Tibial artery (tissue), 4 donors: Measurements from ENCODE around the gene ARAP1.

Experiments used
- DNase-seq, 2 donors: peaks; one replicate each; pipeline ENCODE4 v3.0.0-alpha.2; 2019
- H3K27ac ChIP-seq, 2 donors: fragments of 200-600 bp; sonication (generic) in 1 of 2; 1 replicate in 1 of 2; 2 replicates in 1 of 2; pipeline ENCODE4 v1.5.1; 2018 to 2019; ENCODE audit warnings: mild to moderate bottlenecking in 1 of 2
- H3K27me3 ChIP-seq, 2 donors: fragments of 200-600 bp; sonication (generic) in 1 of 2; one replicate each; pipeline versions ENCODE4 v1.5.1 to v1.6.0; 2016 to 2019
- H3K36me3 ChIP-seq, 3 donors: fragments of 200-600 bp; sonication (generic) in 2 of 3; one replicate each; pipeline ENCODE4 v1.5.1; 2016 to 2019; ENCODE audit warnings: mild to moderate bottlenecking in 2 of 3
- H3K4me1 ChIP-seq, 4 donors: fragments of 200-600 bp; sonication (generic) in 2 of 4; 1 replicate in 3 of 4; 2 replicates in 1 of 4; pipeline ENCODE4 v1.5.1; 2016 to 2019
- H3K4me3 ChIP-seq, 2 donors: fragments of 200-600 bp; sonication (generic) in 1 of 2; 1 replicate in 1 of 2; 2 replicates in 1 of 2; pipeline ENCODE4 v1.5.1; 2018 to 2019; ENCODE audit warnings: mild to moderate bottlenecking in 2 of 2
- H3K9me3 ChIP-seq, 3 donors: fragments of 200-600 bp; sonication (generic) in 1 of 3; one replicate each; pipeline ENCODE4 v1.5.1; 2016 to 2019
- CTCF ChIP-seq, 2 experiments: fragments of 200-600 bp in 1 of 2; fragments of 450-650 bp in 1 of 2; IDR thresholded peaks; one replicate each; pipeline ENCODE4 v1.5.1; 2017 to 2019; ENCODE audit warnings: antibody characterized with exemption in 2 of 2, mild to moderate bottlenecking in 1 of 2, moderate library complexity in 1 of 2
- intact Hi-C: fragments of 100-400 bp; cut with DNase I; formaldehyde crosslinking; loops from one replicate; pipeline ENCODE4 v1.15.0; 2023; ENCODE audit warnings: low total_unique reads

Gene ARAP1

GRCh38 chr11:72718101-72718501 lies 34.1 kb downstream of the ARAP1 start:
- Histone ChIP-seq H3K27me3 (no peaks in the 10 kb centered on the region), H3K4me3 (no peak overlapping the region), H3K36me3 (peaks cover 0 to 26% (median 0%) of the 10 kb centered on the region in 3 donors), H3K9me3 (no peaks in the 10 kb centered on the region), H3K4me1 (peaks cover 0 to 46% (median 36%) of the 10 kb centered on the region in 4 donors), H3K27ac (no peak overlapping the region)
- intact Hi-C loops, result no loop called here
- DNase-seq, result no peak
- TF ChIP-seq CTCF (IDR thresholded peaks at IDR 0.05), result no peak

- peaks cover 0 to 36% (median 31%) of the 10 kb centered on the region in 4 donors for H3K4me1 ChIP-seq
- intact Hi-C loops, result no loop called here
- TF ChIP-seq CTCF (IDR thresholded peaks at IDR 0.05), result no peak
- no peaks in the 10 kb centered on the region for H3K9me3 ChIP-seq
- no peak overlapping the region for H3K27ac ChIP-seq
- H3K36me3 ChIP-seq, result peaks cover 0 to 38% (median 10%) of the 10 kb centered on the region in 3 donors
- no peaks in the 10 kb centered on the region for H3K27me3 ChIP-seq
- no peak for DNase-seq
- no peak overlapping the region for H3K4me3 ChIP-seq
These were observed 35.3 kb downstream of the ARAP1 start for GRCh38 chr11:72716788-72717435.

GRCh38 chr11:72716290-72716689 lies 35.9 kb downstream of the ARAP1 start:
- DNase-seq, result no peak
- Histone ChIP-seq H3K27me3 (no peaks in the 10 kb centered on the region), H3K4me3 (no peak overlapping the region), H3K4me1 (peaks cover 0 to 34% (median 28%) of the 10 kb centered on the region in 4 donors), H3K36me3 (peaks cover 0 to 44% (median 12%) of the 10 kb centered on the region in 3 donors), H3K9me3 (no peaks in the 10 kb centered on the region), H3K27ac (no peak overlapping the region)
- intact Hi-C loops, result no loop called here
- no peak for TF ChIP-seq CTCF (IDR thresholded peaks at IDR 0.05)

- Histone ChIP-seq H3K4me1 (peaks cover 0 to 4% (median 0%) of the 10 kb centered on the region in 4 donors), H3K27me3 (no peaks in the 10 kb centered on the region), H3K36me3 (peaks cover 15 to 76% (median 47%) of the 10 kb centered on the region in 3 donors), H3K9me3 (no peaks in the 10 kb centered on the region), H3K27ac (no peak overlapping the region), H3K4me3 (no peak overlapping the region)
- intact Hi-C loops, result no loop called here
- TF ChIP-seq CTCF (IDR thresholded peaks at IDR 0.05), result no peak
- no peak for DNase-seq
These were observed 39.4 kb downstream of the ARAP1 start for GRCh38 chr11:72712841-72713240.

DNA sequence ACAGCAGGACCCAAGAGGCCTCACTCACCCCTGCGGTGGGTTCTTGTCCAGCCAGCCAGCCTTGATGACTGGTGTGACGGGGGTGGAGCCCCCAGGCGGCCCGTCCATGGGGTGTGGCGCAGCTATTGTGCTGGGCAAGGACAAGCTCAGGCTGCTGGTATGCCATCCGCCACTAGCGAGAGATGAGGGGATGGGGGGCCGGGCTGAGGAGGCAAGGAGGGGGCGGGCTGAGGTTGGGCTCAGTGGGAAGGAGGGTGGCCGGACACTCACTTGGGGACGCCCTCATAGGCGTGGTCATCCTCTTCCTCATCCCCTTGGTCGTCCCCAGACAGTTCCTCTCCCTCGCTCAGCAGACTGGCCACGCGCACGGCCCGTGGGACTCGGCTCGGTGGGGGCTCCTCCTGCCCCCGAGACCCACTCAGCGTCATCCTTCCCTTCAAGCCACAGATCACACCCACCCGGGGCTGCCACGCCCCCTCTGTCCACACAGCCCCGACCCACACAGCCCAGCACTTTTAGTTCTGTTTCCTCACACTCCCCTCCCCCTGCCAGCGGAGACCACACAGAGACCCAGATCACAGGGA lies 39.9 kb downstream of the ARAP1 start:
- intact Hi-C loops, result no loop called here
- Histone ChIP-seq H3K4me1 (peaks cover 0 to 4% (median 0%) of the 10 kb centered on the region in 4 donors), H3K36me3 (peaks cover 21 to 76% (median 53%) of the 10 kb centered on the region in 3 donors), H3K27me3 (no peaks in the 10 kb centered on the region), H3K4me3 (no peak overlapping the region), H3K27ac (no peak overlapping the region), H3K9me3 (no peaks in the 10 kb centered on the region)
- no peak for TF ChIP-seq CTCF (IDR thresholded peaks at IDR 0.05)
- DNase-seq, result peak; percentile 75 to 84
